Neural cell (in vitro differentiated cells): Measurements from ENCODE around the gene PPP2R2B. TPM values are rescaled to one million over a fixed set of nuclear protein-coding genes. Genes with fewer than 3 reads are reported as not detected.

Experiments used
- H2AFZ ChIP-seq: fragments of 200-600, 300-800 bp; sonication (generic), shearing (Covaris generic); 2 replicates; pipeline ENCODE4 v1.6.0; 2014; ENCODE audit warnings: low read depth, mild to moderate bottlenecking, antibody characterized with exemption, low read length, moderate library complexity
- H3F3A ChIP-seq: fragments of 200-600 bp; shearing (Covaris generic); 2 replicates; pipeline ENCODE4 v1.6.1; 2016; ENCODE audit warnings: mild to moderate bottlenecking, moderate library complexity, mixed read lengths, antibody characterized with exemption, low read length; ENCODE audit not compliant: insufficient read depth, poor library complexity, severe bottlenecking
- H3K27ac ChIP-seq: fragments of 200-600, 300-800 bp; sonication (generic), shearing (Covaris generic); 2 replicates; pipeline ENCODE4 v1.5.1; 2014; ENCODE audit warnings: mild to moderate bottlenecking, low read length, moderate library complexity
- H3K27me3 ChIP-seq: fragments of 300-800, 200-600 bp; sonication (generic), shearing (Covaris generic); 2 replicates; pipeline ENCODE4 v1.6.0; 2014; ENCODE audit warnings: mild to moderate bottlenecking, low read depth, low read length, moderate library complexity; ENCODE audit not compliant: insufficient read depth
- H3K36me3 ChIP-seq: fragments of 300-800, 200-600 bp; sonication (generic), shearing (Covaris generic); 2 replicates; pipeline ENCODE4 v1.5.1; 2014; ENCODE audit warnings: mild to moderate bottlenecking, antibody characterized with exemption, low read length, moderate library complexity; ENCODE audit not compliant: insufficient read depth
- H3K4me2 ChIP-seq: fragments of 300-800, 200-600 bp; sonication (generic), shearing (Covaris generic); 2 replicates; pipeline ENCODE4 v1.6.0; 2014; ENCODE audit warnings: mild to moderate bottlenecking, low read length
- H3K4me3 ChIP-seq: fragments of 300-800, 200-600 bp; sonication (generic), shearing (Covaris generic); 2 replicates; pipeline ENCODE4 v1.5.1; 2014; ENCODE audit warnings: mild to moderate bottlenecking, low read length, moderate library complexity
- H3K79me2 ChIP-seq: fragments of 200-600 bp; shearing (Covaris generic); replicated peaks from 2 replicates; pipeline ENCODE4 v1.6.0; 2014; ENCODE audit warnings: mild to moderate bottlenecking, low read length, moderate library complexity; ENCODE audit not compliant: insufficient read depth
- H3K9ac ChIP-seq: fragments of 300-800, 200-600 bp; sonication (generic), shearing (Covaris generic); 2 replicates; pipeline ENCODE4 v1.6.1; 2016; ENCODE audit warnings: mild to moderate bottlenecking, low read length, mixed read lengths
- H3K9me2 ChIP-seq: fragments of 200-600 bp; shearing (Covaris generic); 2 replicates; pipeline ENCODE4 v1.6.1; 2016; ENCODE audit warnings: mild to moderate bottlenecking, low read length, mixed read lengths; ENCODE audit not compliant: insufficient read depth
- H3K9me3 ChIP-seq: fragments of 200-600, 300-800 bp; sonication (generic), shearing (Covaris generic); 2 replicates; pipeline ENCODE4 v1.6.1; 2016; ENCODE audit warnings: mild to moderate bottlenecking, mixed run types, low read length, moderate library complexity, mixed read lengths
- H4K20me1 ChIP-seq: fragments of 200-600 bp; shearing (Covaris generic); 2 replicates; pipeline ENCODE4 v1.6.1; 2016; ENCODE audit warnings: mild to moderate bottlenecking, mixed run types; ENCODE audit not compliant: insufficient read depth
- EP300 ChIP-seq: fragments of 450-650 bp; conservative IDR thresholded peaks from 2 replicates; pipeline ENCODE4 v1.6.1; 2014; ENCODE audit warnings: antibody characterized with exemption, mild to moderate bottlenecking, moderate library complexity; ENCODE audit not compliant: poor library complexity, severe bottlenecking
- EZH2 ChIP-seq: fragments of 200-600, 300-800 bp; shearing (Covaris generic), sonication (generic); IDR thresholded peaks from 2 replicates; pipeline ENCODE4 v1.6.1; 2014; ENCODE audit warnings: antibody characterized with exemption, low read length, borderline replicate concordance, mild to moderate bottlenecking; ENCODE audit not compliant: insufficient read depth, poor library complexity, severe bottlenecking
- MXI1 ChIP-seq: fragments of 450-650 bp; conservative IDR thresholded peaks from 2 replicates; pipeline ENCODE4 v1.6.1; 2014; ENCODE audit warnings: antibody characterized with exemption, mild to moderate bottlenecking; ENCODE audit not compliant: poor library complexity, severe bottlenecking
- POLR2AphosphoS5 ChIP-seq: IDR thresholded peaks from 2 replicates; pipeline ENCODE4 v1.6.1; 2012
- RAD21 ChIP-seq: fragments of 450-650 bp; conservative IDR thresholded peaks from 2 replicates; pipeline ENCODE4 v1.6.1; 2014; ENCODE audit warnings: antibody characterized with exemption, mild to moderate bottlenecking, moderate library complexity
- SMC3 ChIP-seq: fragments of 450-650 bp; conservative IDR thresholded peaks from 2 replicates; pipeline ENCODE4 v1.6.1; 2014; ENCODE audit warnings: antibody characterized with exemption, mild to moderate bottlenecking, moderate library complexity; ENCODE audit not compliant: poor library complexity
- TAF1 ChIP-seq: IDR thresholded peaks from 2 replicates; pipeline ENCODE4 v1.6.1; 2012; ENCODE audit warnings: low read depth
- polyA plus RNA-seq: library from polyadenylated mRNA; depleted of rRNA; stranded (reverse); fragments of >200 nt; gene quantifications from 2 replicates; pipeline ENCODE4 v1.2.3, GENCODE V29; 2014
- TF ChIP-seq, protein P1 (sequence below): IDR thresholded peaks from 2 replicates; pipeline ENCODE4 v1.6.1; 2012; ENCODE audit warnings: borderline replicate concordance
- TF ChIP-seq, protein P2 (sequence below): fragments of 450-650 bp; IDR thresholded peaks from 2 replicates; pipeline ENCODE4 v1.5.1; 2014; ENCODE audit warnings: antibody characterized with exemption, mild to moderate bottlenecking, moderate library complexity; ENCODE audit not compliant: poor library complexity, severe bottlenecking

The PPP2R2B gene
- polyA plus RNA-seq, 1 donor from 2014 or later = 250 TPM

DNA sequence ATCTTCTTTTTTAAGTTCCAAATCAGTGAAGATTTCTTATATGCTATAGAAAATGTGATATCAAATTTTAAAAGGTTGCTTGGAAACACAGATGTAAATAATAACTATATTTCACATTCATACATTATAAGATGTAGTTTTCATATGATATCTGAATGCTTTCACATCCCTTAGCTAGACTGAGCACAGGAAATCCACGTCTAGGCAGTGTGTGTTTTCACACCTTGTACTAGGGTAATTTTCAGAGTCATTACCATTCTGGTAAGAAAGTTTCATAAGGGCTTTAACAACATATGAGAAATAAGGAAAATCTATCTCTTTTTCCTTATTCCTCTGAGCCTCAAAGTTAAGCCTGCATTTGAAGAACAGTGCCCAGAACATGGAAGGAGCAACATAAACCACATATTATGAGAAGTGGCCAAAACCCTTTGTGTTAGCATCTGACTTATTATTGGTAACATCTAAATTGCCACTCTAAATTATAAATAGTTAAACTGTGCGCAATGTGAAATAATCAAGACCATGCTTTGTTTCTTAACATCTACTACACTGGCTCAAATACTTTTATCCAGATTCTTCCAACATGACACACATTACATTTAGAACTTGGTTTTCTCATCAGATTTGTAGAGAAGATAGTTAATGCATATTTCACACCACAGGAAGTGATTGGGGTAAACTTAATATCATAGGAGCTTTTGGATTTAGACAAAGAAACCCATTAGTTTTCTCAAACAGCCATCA is 113.3 kb downstream of the PPP2R2B start:
- H4K20me1 ChIP-seq = no peaks in the 10 kb centered on the region
- H3K79me2 ChIP-seq = peaks cover 10% of the 10 kb centered on the region
- TF ChIP-seq, protein P1, sequence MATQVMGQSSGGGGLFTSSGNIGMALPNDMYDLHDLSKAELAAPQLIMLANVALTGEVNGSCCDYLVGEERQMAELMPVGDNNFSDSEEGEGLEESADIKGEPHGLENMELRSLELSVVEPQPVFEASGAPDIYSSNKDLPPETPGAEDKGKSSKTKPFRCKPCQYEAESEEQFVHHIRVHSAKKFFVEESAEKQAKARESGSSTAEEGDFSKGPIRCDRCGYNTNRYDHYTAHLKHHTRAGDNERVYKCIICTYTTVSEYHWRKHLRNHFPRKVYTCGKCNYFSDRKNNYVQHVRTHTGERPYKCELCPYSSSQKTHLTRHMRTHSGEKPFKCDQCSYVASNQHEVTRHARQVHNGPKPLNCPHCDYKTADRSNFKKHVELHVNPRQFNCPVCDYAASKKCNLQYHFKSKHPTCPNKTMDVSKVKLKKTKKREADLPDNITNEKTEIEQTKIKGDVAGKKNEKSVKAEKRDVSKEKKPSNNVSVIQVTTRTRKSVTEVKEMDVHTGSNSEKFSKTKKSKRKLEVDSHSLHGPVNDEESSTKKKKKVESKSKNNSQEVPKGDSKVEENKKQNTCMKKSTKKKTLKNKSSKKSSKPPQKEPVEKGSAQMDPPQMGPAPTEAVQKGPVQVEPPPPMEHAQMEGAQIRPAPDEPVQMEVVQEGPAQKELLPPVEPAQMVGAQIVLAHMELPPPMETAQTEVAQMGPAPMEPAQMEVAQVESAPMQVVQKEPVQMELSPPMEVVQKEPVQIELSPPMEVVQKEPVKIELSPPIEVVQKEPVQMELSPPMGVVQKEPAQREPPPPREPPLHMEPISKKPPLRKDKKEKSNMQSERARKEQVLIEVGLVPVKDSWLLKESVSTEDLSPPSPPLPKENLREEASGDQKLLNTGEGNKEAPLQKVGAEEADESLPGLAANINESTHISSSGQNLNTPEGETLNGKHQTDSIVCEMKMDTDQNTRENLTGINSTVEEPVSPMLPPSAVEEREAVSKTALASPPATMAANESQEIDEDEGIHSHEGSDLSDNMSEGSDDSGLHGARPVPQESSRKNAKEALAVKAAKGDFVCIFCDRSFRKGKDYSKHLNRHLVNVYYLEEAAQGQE = no peak
- TF ChIP-seq TAF1 (no peak), MXI1 (no peak), EZH2 (no peak), SMC3 (no peak), POLR2AphosphoS5 (no peak), RAD21 (no peak), EP300 (no peak)
- TF ChIP-seq, protein P2, sequence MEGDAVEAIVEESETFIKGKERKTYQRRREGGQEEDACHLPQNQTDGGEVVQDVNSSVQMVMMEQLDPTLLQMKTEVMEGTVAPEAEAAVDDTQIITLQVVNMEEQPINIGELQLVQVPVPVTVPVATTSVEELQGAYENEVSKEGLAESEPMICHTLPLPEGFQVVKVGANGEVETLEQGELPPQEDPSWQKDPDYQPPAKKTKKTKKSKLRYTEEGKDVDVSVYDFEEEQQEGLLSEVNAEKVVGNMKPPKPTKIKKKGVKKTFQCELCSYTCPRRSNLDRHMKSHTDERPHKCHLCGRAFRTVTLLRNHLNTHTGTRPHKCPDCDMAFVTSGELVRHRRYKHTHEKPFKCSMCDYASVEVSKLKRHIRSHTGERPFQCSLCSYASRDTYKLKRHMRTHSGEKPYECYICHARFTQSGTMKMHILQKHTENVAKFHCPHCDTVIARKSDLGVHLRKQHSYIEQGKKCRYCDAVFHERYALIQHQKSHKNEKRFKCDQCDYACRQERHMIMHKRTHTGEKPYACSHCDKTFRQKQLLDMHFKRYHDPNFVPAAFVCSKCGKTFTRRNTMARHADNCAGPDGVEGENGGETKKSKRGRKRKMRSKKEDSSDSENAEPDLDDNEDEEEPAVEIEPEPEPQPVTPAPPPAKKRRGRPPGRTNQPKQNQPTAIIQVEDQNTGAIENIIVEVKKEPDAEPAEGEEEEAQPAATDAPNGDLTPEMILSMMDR = no peak
- H3K9ac ChIP-seq = no peak overlapping the region
- no peaks in the 10 kb centered on the region for H3K27me3 ChIP-seq
- H3K4me2 ChIP-seq = no peak overlapping the region
- H2AFZ ChIP-seq = no peak overlapping the region
- no peak overlapping the region for H3K4me3 ChIP-seq
- no peaks in the 10 kb centered on the region for H3K9me3 ChIP-seq
- H3K36me3 ChIP-seq = no peaks in the 10 kb centered on the region
- no peaks in the 10 kb centered on the region for H3F3A ChIP-seq
- no peaks in the 10 kb centered on the region for H3K9me2 ChIP-seq
- no peak overlapping the region for H3K27ac ChIP-seq

DNA sequence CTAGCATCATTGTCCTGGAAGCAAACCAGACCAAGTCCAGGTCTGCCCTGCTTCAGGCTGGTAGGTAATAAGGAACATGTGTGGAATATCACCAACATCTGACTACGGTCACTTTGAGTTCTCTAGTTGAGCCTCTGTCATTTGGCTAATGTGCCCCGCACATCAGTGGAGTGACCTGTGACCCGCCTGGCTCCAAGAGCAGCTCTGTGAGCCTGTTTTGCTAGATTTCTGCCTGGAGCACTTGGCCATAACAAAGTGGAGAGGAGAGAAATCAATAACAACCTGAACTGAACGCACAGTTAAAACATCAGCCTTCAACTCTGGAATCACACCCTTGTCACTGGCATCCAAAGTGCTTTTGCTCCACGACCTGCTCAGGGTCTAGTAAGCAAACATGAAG is 115.7 kb downstream of the PPP2R2B start:
- Histone ChIP-seq H3K36me3 (no peaks in the 10 kb centered on the region), H3K27ac (no peak overlapping the region), H4K20me1 (no peaks in the 10 kb centered on the region), H3K9ac (no peak overlapping the region), H3K4me2 (no peak overlapping the region), H3K9me2 (no peaks in the 10 kb centered on the region), H3K79me2 (peaks cover 10% of the 10 kb centered on the region), H3K9me3 (no peaks in the 10 kb centered on the region), H3F3A (no peaks in the 10 kb centered on the region), H2AFZ (no peak overlapping the region), H3K27me3 (no peaks in the 10 kb centered on the region), H3K4me3 (no peak overlapping the region)
- no peak for TF ChIP-seq POLR2AphosphoS5
- TF ChIP-seq, protein P1 = no peak
